Uterus (tissue), 4 donors: ENCODE results near the gene CDKAL1. TPM values are rescaled to one million over a fixed set of nuclear protein-coding genes. Genes with fewer than 3 reads are reported as not detected.
"Not testable (repeated sequence)": the region's sequence is repeated elsewhere in the genome, so short reads cannot be mapped to it uniquely, and the experiment has no call there.

Source experiments
- DNase-seq, 2 donors: peaks; one replicate each; pipeline ENCODE4 v3.0.0-alpha.2; 2019 to 2020
- H3K27ac ChIP-seq, 2 donors: fragments of 200-600 bp; sonication (generic); 1 replicate in 1 of 2; 2 replicates in 1 of 2; pipeline ENCODE4 v1.5.1; 2016 to 2018
- H3K27me3 ChIP-seq, 2 donors: fragments of 200-600 bp; sonication (generic); one replicate each; pipeline ENCODE4 v1.5.1; 2018 to 2019; ENCODE audit warnings: control low read depth in 1 of 2
- H3K36me3 ChIP-seq, 2 donors: fragments of 200-600 bp; sonication (generic); one replicate each; pipeline ENCODE4 v1.5.1; 2019; ENCODE audit warnings: control low read depth in 1 of 2
- H3K4me1 ChIP-seq, 2 donors: fragments of 200-600 bp; sonication (generic); one replicate each; pipeline ENCODE4 v1.5.1; 2018 to 2019; ENCODE audit warnings: control low read depth in 1 of 2
- H3K4me3 ChIP-seq, 2 donors: fragments of 200-600 bp; sonication (generic); 1 replicate in 1 of 2; 2 replicates in 1 of 2; pipeline ENCODE4 v1.5.1; 2018 to 2019; ENCODE audit warnings: mild to moderate bottlenecking in 1 of 2
- H3K9me3 ChIP-seq, 2 donors: fragments of 200-600 bp; sonication (generic); one replicate each; pipeline ENCODE4 v1.5.1; 2019; ENCODE audit warnings: control low read depth in 1 of 2
- POLR2A ChIP-seq, 2 donors: fragments of 450-650 bp; IDR thresholded peaks; one replicate each; pipeline ENCODE4 v1.6.1; 2016; ENCODE audit warnings: antibody characterized with exemption in 2 of 2, mild to moderate bottlenecking in 1 of 2, moderate library complexity in 1 of 2
- intact Hi-C: fragments of 100-400 bp; cut with DNase I; formaldehyde crosslinking; loops from one replicate; pipeline ENCODE4 v1.15.1; 2023; ENCODE audit warnings: low total_unique reads
- total RNA-seq, 4 donors: library from RNA; depleted of rRNA in 3 of 4; stranded (reverse); fragments of >200 nt in 3 of 4; gene quantifications; one replicate each; pipeline versions ENCODE4 v1.1.0 to v1.2.4, GENCODE V29; 2014 to 2023
- TF ChIP-seq, protein P1 (sequence below), 4 experiments: fragments of 200-600 bp in 2 of 4; fragments of 450-650 bp in 2 of 4; sonication (generic) in 2 of 4; IDR thresholded peaks; one replicate each; pipeline ENCODE4 v1.5.1; 2016 to 2019; ENCODE audit warnings: antibody characterized with exemption in 4 of 4, mild to moderate bottlenecking in 2 of 4, moderate library complexity in 1 of 4
- donor health status: DM: yes; HTN: yes; CAD: no.

The CDKAL1 gene
- total RNA-seq, 4 donors from 2014 or later: 5.0 to 51.7 (median 18.9) TPM

DNA sequence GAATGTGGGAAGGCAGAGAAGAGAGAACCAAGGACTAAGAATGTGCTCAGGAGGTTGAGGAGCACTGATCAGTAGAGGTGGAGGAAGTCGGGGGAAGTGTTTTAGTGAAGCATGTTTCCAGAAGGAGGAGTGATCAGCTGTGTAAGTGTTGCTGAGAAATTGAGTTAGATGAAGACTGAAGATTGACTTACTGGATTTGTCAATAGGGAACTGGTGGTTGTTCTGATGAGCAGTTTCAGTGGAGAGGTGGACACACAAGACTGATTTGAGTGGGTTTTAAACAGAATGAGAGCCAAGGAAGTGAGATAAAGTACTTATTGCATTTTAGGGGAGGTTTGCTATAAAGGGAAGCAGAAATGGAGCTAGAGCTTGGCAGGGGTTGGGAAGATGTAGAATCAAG lies 182.6 kb downstream of the CDKAL1 start:
- H3K36me3 ChIP-seq: no peaks in the 10 kb centered on the region
- no peaks in the 10 kb centered on the region for H3K27me3 ChIP-seq
- H3K4me3 ChIP-seq: no peak overlapping the region
- intact Hi-C loops: no loop called here
- H3K9me3 ChIP-seq: no peaks in the 10 kb centered on the region
- no peak for TF ChIP-seq POLR2A (IDR thresholded peaks at IDR 0.05)
- TF ChIP-seq, protein P1, sequence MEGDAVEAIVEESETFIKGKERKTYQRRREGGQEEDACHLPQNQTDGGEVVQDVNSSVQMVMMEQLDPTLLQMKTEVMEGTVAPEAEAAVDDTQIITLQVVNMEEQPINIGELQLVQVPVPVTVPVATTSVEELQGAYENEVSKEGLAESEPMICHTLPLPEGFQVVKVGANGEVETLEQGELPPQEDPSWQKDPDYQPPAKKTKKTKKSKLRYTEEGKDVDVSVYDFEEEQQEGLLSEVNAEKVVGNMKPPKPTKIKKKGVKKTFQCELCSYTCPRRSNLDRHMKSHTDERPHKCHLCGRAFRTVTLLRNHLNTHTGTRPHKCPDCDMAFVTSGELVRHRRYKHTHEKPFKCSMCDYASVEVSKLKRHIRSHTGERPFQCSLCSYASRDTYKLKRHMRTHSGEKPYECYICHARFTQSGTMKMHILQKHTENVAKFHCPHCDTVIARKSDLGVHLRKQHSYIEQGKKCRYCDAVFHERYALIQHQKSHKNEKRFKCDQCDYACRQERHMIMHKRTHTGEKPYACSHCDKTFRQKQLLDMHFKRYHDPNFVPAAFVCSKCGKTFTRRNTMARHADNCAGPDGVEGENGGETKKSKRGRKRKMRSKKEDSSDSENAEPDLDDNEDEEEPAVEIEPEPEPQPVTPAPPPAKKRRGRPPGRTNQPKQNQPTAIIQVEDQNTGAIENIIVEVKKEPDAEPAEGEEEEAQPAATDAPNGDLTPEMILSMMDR (IDR thresholded peaks at IDR 0.05): no peak
- no peak for DNase-seq
- no peak overlapping the region for H3K27ac ChIP-seq
- H3K4me1 ChIP-seq: no peaks in the 10 kb centered on the region

- Histone ChIP-seq H3K36me3 (no peaks in the 10 kb centered on the region), H3K4me1 (no peaks in the 10 kb centered on the region), H3K4me3 (no peak overlapping the region), H3K9me3 (no peaks in the 10 kb centered on the region), H3K27me3 (no peaks in the 10 kb centered on the region), H3K27ac (no peak overlapping the region)
- TF ChIP-seq POLR2A (IDR thresholded peaks at IDR 0.05): no peak
- TF ChIP-seq, protein P1 (IDR thresholded peaks at IDR 0.05): no peak
- intact Hi-C loops: no loop called here
- no peak for DNase-seq
Measured at GRCh38 chr6:20717743-20718142, 183.5 kb downstream of the CDKAL1 start.

DNA sequence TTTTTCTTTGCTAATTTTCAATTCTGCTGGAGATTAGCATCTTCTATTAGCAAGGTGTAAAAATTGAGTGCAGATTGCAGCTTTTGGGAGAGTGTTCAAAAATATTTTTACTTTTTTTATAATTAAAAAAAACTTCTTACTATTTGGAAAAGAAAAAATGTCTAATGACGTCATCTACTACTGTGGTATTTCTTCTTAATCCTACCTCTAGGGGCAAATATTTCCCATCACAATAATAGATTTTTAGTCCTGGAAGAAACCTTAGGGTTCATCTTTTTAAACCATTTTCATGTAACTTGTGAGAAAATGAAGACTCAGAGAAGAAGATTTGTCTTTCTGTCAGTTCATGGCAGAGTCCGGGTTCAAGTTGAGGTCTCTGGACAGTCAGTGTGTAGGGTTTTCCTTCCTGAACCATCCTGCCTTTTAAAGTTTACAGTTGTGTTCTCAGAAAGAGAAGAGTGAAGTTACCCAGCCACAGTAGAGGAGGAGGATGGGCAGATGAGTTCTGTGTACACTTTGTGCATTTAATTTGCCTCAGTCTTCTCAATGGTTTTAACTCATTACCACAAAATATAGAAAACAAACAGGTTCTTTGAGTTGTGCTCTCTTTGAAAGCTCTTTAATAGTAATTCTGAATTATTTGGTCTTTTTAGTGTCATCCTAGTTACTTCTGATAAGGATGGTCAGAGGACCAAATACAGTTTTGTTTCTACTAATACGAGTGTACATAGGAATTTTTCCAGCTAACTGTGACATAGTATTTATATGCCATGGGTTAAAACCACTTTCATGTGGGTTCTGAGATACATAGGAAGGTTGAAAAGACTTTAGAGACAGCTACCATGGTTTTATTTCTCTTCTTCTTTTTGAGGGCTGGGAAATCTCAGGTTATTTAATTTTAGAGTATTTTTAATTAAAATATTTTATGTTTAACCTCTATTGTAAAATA lies 184.7 kb downstream of the CDKAL1 start:
- no peaks in the 10 kb centered on the region for H3K27me3 ChIP-seq
- TF ChIP-seq POLR2A (IDR thresholded peaks at IDR 0.05): no peak
- TF ChIP-seq, protein P1 (IDR thresholded peaks at IDR 0.05): no peak
- H3K36me3 ChIP-seq: no peaks in the 10 kb centered on the region

GRCh38 chr6:20719980-20720379 lies 185.7 kb downstream of the CDKAL1 start:
- intact Hi-C loops: no loop called here
- no peaks in the 10 kb centered on the region for H3K36me3 ChIP-seq
- H3K27me3 ChIP-seq: no peaks in the 10 kb centered on the region
- no peak for DNase-seq
- no peaks in the 10 kb centered on the region for H3K9me3 ChIP-seq
- no peak overlapping the region for H3K4me3 ChIP-seq
- TF ChIP-seq POLR2A (IDR thresholded peaks at IDR 0.05): no peak
- TF ChIP-seq, protein P1 (IDR thresholded peaks at IDR 0.05): no peak
- H3K27ac ChIP-seq: no peak overlapping the region
- H3K4me1 ChIP-seq: no peaks in the 10 kb centered on the region

More for the DNA sequence above, 184.7 kb downstream of the CDKAL1 start:
- Histone ChIP-seq H3K27ac (no peak overlapping the region), H3K4me1 (no peaks in the 10 kb centered on the region), H3K4me3 (no peak overlapping the region), H3K9me3 (no peaks in the 10 kb centered on the region)
- intact Hi-C loops: no loop called here
- DNase-seq: no peak

DNA sequence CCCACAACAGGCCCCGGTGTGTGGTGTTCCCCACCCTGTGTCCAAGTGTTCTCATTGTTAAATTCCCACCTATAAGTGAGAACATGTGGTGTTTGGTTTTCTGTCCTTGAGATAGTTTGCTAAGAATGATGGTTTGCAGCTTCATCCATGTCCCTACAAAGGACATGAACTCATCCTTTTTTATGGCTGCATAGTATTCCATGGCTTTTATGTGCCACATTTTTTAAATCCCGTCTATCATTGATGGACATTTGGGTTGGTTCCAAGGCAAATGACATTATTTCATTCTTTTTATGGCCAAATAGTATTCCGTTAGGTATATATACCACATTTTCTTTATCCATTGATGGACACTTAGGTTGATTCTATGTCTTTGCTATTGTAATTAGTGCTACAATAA lies 186.9 kb downstream of the CDKAL1 start:
- H3K36me3 ChIP-seq, DNase-seq, H3K4me1 ChIP-seq, H3K4me3 ChIP-seq, H3K27ac ChIP-seq, intact Hi-C loops, H3K27me3 ChIP-seq, H3K9me3 ChIP-seq: not testable (repeated sequence)
